WI38 (cell line): ENCODE data around the gene MOB4.

Experiments used
- H3K4me3 ChIP-seq: 2 replicates; pipeline ENCODE4 v1.5.1; 2011; ENCODE audit warnings: low read depth, mild to moderate bottlenecking, control low read depth, low read length
- CTCF ChIP-seq: IDR thresholded peaks from 2 replicates; pipeline ENCODE4 v1.5.1; 2012; ENCODE audit warnings: low read depth, mild to moderate bottlenecking, control low read depth, low read length

MOB4 gene

GRCh38 chr2:197596766-197597165, 80.9 kb downstream of the MOB4 start:
- no peak for TF ChIP-seq CTCF
- H3K4me3 ChIP-seq: no peak overlapping the region

- no peak overlapping the region for H3K4me3 ChIP-seq
- no peak for TF ChIP-seq CTCF
Observed at GRCh38 chr2:197597166-197597565, 81.3 kb downstream of the MOB4 start.

- no peak overlapping the region for H3K4me3 ChIP-seq
- no peak for TF ChIP-seq CTCF
Observed at GRCh38 chr2:197598450-197598849, 82.6 kb downstream of the MOB4 start.

- H3K4me3 ChIP-seq: no peak overlapping the region
- peak; percentile 51 for TF ChIP-seq CTCF
Observed at GRCh38 chr2:197599285-197599965, 83.6 kb downstream of the MOB4 start.

- TF ChIP-seq CTCF: no peak
- H3K4me3 ChIP-seq: no peak overlapping the region
Observed at GRCh38 chr2:197600306-197600705, 84.4 kb downstream of the MOB4 start.

GRCh38 chr2:197601726-197602125, 85.9 kb downstream of the MOB4 start:
- H3K4me3 ChIP-seq: no peak overlapping the region

More at GRCh38 chr2:197601726-197602125, 85.9 kb downstream of the MOB4 start:
- TF ChIP-seq CTCF: no peak
